Measurements from ENCODE around the gene SEC61B. TPM values are rescaled to one million over a fixed set of nuclear protein-coding genes. Genes with fewer than 3 reads are reported as not detected.

Gene SEC61B
- total and polyA plus RNA-seq, 10 of the 15 experiments (the other 5 are each of a cell fraction or from before 2014, with no cell fraction given) = 108 to 747 (median 301) TPM

DNA sequence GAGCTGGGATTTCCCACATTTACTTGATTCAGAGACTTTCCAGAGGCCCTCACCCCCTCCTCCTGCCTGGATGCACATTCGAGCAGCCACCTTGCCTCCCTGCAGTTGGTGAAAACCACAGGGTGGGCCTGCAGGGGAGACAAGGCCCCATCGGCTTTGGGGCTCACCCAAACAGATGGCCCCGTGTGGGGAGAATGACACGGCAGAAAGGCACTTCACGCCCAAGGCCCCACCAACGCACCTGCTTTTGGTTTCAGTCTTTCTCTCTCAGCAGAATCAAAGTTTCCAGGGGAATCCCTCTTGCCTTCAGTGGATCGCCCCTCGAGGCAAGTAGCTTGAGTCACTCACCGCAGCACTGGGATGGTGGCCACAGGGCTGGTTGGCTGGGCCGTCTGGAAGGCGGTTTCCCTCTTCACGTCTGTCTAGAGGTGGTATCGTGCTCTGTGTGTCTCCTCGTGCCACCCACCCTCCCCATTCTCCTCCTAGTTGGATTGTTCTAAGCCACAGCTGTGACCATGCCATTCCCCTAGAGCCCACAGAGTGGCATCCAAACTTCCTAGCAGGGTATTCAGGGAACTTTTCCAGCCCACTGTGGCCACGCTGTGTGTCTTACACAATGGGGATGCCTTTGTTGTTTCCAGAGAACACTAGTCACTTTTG, 31.8 kb downstream of the SEC61B start (continued):
- no peak for TF ChIP-seq ZSCAN29 (IDR thresholded peaks at IDR 0.05)
- no peak for TF ChIP-seq KAT2A (conservative IDR thresholded peaks at IDR 0.05; ENCODE audit: control insufficient read depth, low read depth, low read length)
- peak; percentile 98 for TF ChIP-seq IKZF2 (IDR thresholded peaks at IDR 0.05)
- TF ChIP-seq IRF4 (IDR thresholded peaks at IDR 0.05; ENCODE audit: low read depth, low read length) = peak; percentile 83
- TF ChIP-seq TBL1XR1 (IDR thresholded peaks at IDR 0.05; ENCODE audit: low read depth, low read length) = peak; percentile 94
- TF ChIP-seq CEBPZ (IDR thresholded peaks at IDR 0.05; ENCODE audit: low read depth, low read length) = no peak
- TF ChIP-seq, protein P1, sequence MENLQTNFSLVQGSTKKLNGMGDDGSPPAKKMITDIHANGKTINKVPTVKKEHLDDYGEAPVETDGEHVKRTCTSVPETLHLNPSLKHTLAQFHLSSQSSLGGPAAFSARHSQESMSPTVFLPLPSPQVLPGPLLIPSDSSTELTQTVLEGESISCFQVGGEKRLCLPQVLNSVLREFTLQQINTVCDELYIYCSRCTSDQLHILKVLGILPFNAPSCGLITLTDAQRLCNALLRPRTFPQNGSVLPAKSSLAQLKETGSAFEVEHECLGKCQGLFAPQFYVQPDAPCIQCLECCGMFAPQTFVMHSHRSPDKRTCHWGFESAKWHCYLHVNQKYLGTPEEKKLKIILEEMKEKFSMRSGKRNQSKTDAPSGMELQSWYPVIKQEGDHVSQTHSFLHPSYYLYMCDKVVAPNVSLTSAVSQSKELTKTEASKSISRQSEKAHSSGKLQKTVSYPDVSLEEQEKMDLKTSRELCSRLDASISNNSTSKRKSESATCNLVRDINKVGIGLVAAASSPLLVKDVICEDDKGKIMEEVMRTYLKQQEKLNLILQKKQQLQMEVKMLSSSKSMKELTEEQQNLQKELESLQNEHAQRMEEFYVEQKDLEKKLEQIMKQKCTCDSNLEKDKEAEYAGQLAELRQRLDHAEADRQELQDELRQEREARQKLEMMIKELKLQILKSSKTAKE (IDR thresholded peaks at IDR 0.05; ENCODE audit: low read depth, poor library complexity, severe bottlenecking) = peak; percentile 92
- TF ChIP-seq, protein P2, sequence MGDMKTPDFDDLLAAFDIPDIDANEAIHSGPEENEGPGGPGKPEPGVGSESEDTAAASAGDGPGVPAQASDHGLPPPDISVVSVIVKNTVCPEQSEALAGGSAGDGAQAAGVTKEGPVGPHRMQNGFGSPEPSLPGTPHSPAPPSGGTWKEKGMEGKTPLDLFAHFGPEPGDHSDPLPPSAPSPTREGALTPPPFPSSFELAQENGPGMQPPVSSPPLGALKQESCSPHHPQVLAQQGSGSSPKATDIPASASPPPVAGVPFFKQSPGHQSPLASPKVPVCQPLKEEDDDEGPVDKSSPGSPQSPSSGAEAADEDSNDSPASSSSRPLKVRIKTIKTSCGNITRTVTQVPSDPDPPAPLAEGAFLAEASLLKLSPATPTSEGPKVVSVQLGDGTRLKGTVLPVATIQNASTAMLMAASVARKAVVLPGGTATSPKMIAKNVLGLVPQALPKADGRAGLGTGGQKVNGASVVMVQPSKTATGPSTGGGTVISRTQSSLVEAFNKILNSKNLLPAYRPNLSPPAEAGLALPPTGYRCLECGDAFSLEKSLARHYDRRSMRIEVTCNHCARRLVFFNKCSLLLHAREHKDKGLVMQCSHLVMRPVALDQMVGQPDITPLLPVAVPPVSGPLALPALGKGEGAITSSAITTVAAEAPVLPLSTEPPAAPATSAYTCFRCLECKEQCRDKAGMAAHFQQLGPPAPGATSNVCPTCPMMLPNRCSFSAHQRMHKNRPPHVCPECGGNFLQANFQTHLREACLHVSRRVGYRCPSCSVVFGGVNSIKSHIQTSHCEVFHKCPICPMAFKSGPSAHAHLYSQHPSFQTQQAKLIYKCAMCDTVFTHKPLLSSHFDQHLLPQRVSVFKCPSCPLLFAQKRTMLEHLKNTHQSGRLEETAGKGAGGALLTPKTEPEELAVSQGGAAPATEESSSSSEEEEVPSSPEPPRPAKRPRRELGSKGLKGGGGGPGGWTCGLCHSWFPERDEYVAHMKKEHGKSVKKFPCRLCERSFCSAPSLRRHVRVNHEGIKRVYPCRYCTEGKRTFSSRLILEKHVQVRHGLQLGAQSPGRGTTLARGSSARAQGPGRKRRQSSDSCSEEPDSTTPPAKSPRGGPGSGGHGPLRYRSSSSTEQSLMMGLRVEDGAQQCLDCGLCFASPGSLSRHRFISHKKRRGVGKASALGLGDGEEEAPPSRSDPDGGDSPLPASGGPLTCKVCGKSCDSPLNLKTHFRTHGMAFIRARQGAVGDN (IDR thresholded peaks at IDR 0.05) = peak; percentile 93
- 0 out of 2 replicates have a peak, but pooled peaks have one; percentile 23 for TF ChIP-seq SIN3A (IDR thresholded peaks at IDR 0.05; ENCODE audit: low read depth, low read length)
- TF ChIP-seq SMC3 (IDR thresholded peaks at IDR 0.05; ENCODE audit: borderline replicate concordance, low read length) = 0 out of 2 replicates have a peak, but pooled peaks have one; percentile 8
- no peak for TF ChIP-seq USF1 (IDR thresholded peaks at IDR 0.05; ENCODE audit: borderline replicate concordance, extremely low read length, insufficient read depth, low read depth, low read length)
- peak; percentile 58; the same call in 1 of the 2 replicates for TF ChIP-seq ZBED1 (IDR thresholded peaks at IDR 0.05; ENCODE audit: borderline replicate concordance)
- no peak for TF ChIP-seq BMI1 (IDR thresholded peaks at IDR 0.05; ENCODE audit: borderline replicate concordance)
- TF ChIP-seq SREBF2 (IDR thresholded peaks at IDR 0.05; ENCODE audit: low read length) = no peak
- TF ChIP-seq EZH2 (IDR thresholded peaks at IDR 0.05; ENCODE audit: borderline replicate concordance, control insufficient read depth, low read depth, low read length) = no peak
- no peak for TF ChIP-seq CHD1 (IDR thresholded peaks at IDR 0.05; ENCODE audit: low read depth, low read length)
- TF ChIP-seq PBX3 (IDR thresholded peaks at IDR 0.05; ENCODE audit: insufficient replicate concordance, low read depth, low read length) = no peak
- peak; percentile 93 for TF ChIP-seq DPF2 (IDR thresholded peaks at IDR 0.05)
- no peak for TF ChIP-seq ZNF622 (IDR thresholded peaks at IDR 0.05)

Measured in GM12878 (cell line).